ENCODE measurements around the gene RAPGEF3.

Gene RAPGEF3

GRCh38 chr12:47731723-47732122 lies 27.0 kb downstream of the RAPGEF3 start:
- TF ChIP-seq CTCF (IDR thresholded peaks at IDR 0.05; ENCODE audit: low read depth, low read length), result no peak
- Histone ChIP-seq H3K27me3 (no peaks in the 10 kb centered on the region), H3K9me3 (no peaks in the 10 kb centered on the region), H3K36me3 (no peaks in the 10 kb centered on the region), H3K4me1 (no peaks in the 10 kb centered on the region; the same call in 1 of the 2 replicates), H3K4me3 (ENCODE audit: low read depth, low read length) (no peak overlapping the region)
- DNase-seq, result no peak

- Histone ChIP-seq H3K36me3 (no peaks in the 10 kb centered on the region), H3K9me3 (no peaks in the 10 kb centered on the region), H3K27me3 (no peaks in the 10 kb centered on the region), H3K4me3 (ENCODE audit: low read depth, low read length) (no peak overlapping the region), H3K4me1 (no peaks in the 10 kb centered on the region)
- DNase-seq, result no peak
- TF ChIP-seq CTCF (IDR thresholded peaks at IDR 0.05; ENCODE audit: low read depth, low read length), result no peak
These were observed 28.3 kb downstream of the RAPGEF3 start for GRCh38 chr12:47730341-47730744.

GRCh38 chr12:47729233-47729632 lies 29.4 kb downstream of the RAPGEF3 start:
- H3K4me1 ChIP-seq, result no peaks in the 10 kb centered on the region
- DNase-seq, result no peak
- no peaks in the 10 kb centered on the region for H3K27me3 ChIP-seq
- H3K9me3 ChIP-seq, result no peaks in the 10 kb centered on the region
- no peak for TF ChIP-seq CTCF (IDR thresholded peaks at IDR 0.05; ENCODE audit: low read depth, low read length)
- no peak overlapping the region for H3K4me3 ChIP-seq (ENCODE audit: low read depth, low read length)
- no peaks in the 10 kb centered on the region for H3K36me3 ChIP-seq

DNA sequence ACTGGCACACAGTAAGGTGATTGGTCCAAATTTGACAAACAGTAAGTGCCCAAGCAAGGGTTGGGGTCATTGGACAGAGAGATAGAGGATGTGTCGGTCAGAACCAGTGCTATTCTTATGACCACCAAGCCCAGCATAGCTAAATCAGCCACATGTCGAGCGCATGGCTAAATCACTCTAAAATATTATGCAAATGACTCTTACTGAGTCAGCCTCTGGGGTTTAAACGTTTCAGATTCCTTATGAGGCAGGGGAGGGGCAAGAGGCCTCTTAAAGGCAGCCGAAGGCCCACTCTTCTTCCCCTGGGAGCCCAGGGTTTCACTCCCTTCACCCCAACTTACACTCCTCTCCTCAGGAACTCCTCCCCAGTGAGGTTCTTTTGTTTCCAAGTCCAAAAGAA lies 32.8 kb downstream of the RAPGEF3 start:
- TF ChIP-seq CTCF (IDR thresholded peaks at IDR 0.05; ENCODE audit: low read depth, low read length), result no peak
- no peaks in the 10 kb centered on the region for H3K9me3 ChIP-seq
- H3K4me3 ChIP-seq (ENCODE audit: low read depth, low read length), result no peak overlapping the region
- no peaks in the 10 kb centered on the region for H3K4me1 ChIP-seq
- no peak for DNase-seq
- no peaks in the 10 kb centered on the region for H3K36me3 ChIP-seq
- H3K27me3 ChIP-seq, result no peaks in the 10 kb centered on the region

DNA sequence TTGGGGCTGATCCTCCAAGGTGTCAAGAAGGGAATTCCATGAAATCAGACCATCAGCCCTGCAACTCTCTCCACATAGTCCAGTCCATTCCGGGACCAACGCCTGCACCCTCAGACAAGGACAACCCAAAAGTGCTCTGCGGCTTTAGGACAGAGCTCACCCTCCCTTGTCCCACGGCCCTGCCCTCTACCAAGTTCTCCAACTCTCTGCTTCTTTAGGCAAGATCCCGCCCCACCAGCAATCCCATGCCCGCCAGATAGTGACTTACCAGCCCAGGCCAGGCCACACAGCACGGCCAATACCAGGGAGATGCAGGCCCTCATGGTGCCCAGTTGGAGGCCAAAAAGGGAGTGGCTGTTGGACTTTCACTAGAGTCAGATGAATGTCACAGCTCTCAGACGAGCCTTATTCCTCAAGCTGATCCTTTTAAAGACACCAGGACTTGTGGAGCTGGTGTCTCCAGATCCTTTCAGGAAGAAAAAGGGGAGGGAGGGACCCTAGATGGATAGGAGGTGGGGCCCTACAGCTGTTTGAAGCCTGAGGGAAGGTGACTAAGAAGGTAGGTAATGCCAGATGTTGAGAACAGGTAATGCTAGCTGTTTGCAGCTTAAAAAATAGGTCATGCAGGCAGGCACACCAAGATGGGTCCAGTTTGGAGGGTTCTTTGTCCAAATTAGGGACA lies 33.4 kb downstream of the RAPGEF3 start, which contains the start of gene ENDOU:
TSS of gene ENDOU (minus strand) at position 400 of the 682 bp plus-strand sequence. CDS start at position 323, 77 bp downstream.
- Histone ChIP-seq H3K36me3 (no peaks in the 10 kb centered on the region), H3K9me3 (no peaks in the 10 kb centered on the region), H3K27me3 (no peaks in the 10 kb centered on the region), H3K4me3 (ENCODE audit: low read depth, low read length) (no peak within 1 kb of the TSS), H3K4me1 (no peaks in the 10 kb centered on the region)
- no peak for TF ChIP-seq CTCF (IDR thresholded peaks at IDR 0.05; ENCODE audit: low read depth, low read length)
- no peak for DNase-seq

GRCh38 chr12:47722941-47723631 lies 35.6 kb downstream of the RAPGEF3 start:
- Histone ChIP-seq H3K9me3 (no peaks in the 10 kb centered on the region), H3K4me3 (ENCODE audit: low read depth, low read length) (no peak overlapping the region), H3K4me1 (no peaks in the 10 kb centered on the region; the same call in 1 of the 2 replicates), H3K36me3 (no peaks in the 10 kb centered on the region), H3K27me3 (no peaks in the 10 kb centered on the region)
- no peak for DNase-seq
- no peak for TF ChIP-seq CTCF (IDR thresholded peaks at IDR 0.05; ENCODE audit: low read depth, low read length)
